Activated B cell treated with CpG ODN at 0.5 μM for 24 hours (primary cell): ENCODE results near the gene CINP. TPM values are rescaled to one million over a fixed set of nuclear protein-coding genes. Genes with fewer than 3 reads are reported as not detected.

Experiments
- ATAC-seq: fragments of 200-7000 bp; cut with Tn5 transposase; one replicate; pipeline ENCODE4 v1.10.0; 2021; ENCODE audit warnings: low read depth, mild to moderate bottlenecking, moderate library complexity
- CTCF ChIA-PET: fragments of 350-600 bp; sonication (Branson Sonifier 250); formaldehyde crosslinking; loops from one replicate; lab custom pipeline; 2021; ENCODE audit warnings: antibody characterized with exemption; lab: Charles Lee
- POLR2A ChIA-PET: fragments of 350-600 bp; sonication (Branson Sonifier 250); formaldehyde crosslinking; loops from one replicate; lab custom pipeline; 2021; ENCODE audit warnings: antibody characterized with exemption; lab: Charles Lee
- DNase-seq: peaks from one replicate; pipeline ENCODE4 v3.0.0; 2022
- H3K27ac Mint-ChIP-seq: one replicate; pipeline ENCODE4 v1.8.0; 2020; ENCODE audit warnings: mixed read lengths
- H3K27me3 Mint-ChIP-seq: one replicate; pipeline ENCODE4 v1.8.0; 2021; ENCODE audit warnings: mixed read lengths
- H3K36me3 Mint-ChIP-seq: one replicate; pipeline ENCODE4 v1.8.0; 2021; ENCODE audit warnings: low read depth, mixed read lengths
- H3K4me1 Mint-ChIP-seq: one replicate; pipeline ENCODE4 v1.8.0; 2021; ENCODE audit warnings: mixed read lengths
- H3K4me3 Mint-ChIP-seq: one replicate; pipeline ENCODE4 v1.8.0; 2020; ENCODE audit warnings: mild to moderate bottlenecking, mixed read lengths
- H3K9me3 Mint-ChIP-seq: one replicate; pipeline ENCODE4 v1.8.0; 2020; ENCODE audit warnings: mixed read lengths
- CTCF ChIP-seq: fragments of 200-600 bp; IDR thresholded peaks from one replicate; pipeline ENCODE4 v1.8.0; 2022; ENCODE audit warnings: antibody characterized with exemption, mild to moderate bottlenecking
- intact Hi-C: fragments of 100-400 bp; cut with micrococcal nuclease; formaldehyde crosslinking; loops from one replicate; pipeline ENCODE4 v1.15.1; 2024
- total RNA-seq: library from RNA; stranded (reverse); gene quantifications from 2 replicates; pipeline ENCODE4 v1.2.3, GENCODE V29; 2022

Gene CINP
- total RNA-seq, 1 donor from 2014 or later: 57.5 TPM

- Mint-ChIP-seq H3K9me3 (peaks cover 9% of the 10 kb centered on the region), H3K27me3 (no peaks in the 10 kb centered on the region), H3K4me1 (no peaks in the 10 kb centered on the region), H3K4me3 (no peak overlapping the region), H3K27ac (no peak overlapping the region), H3K36me3 (peaks cover 15% of the 10 kb centered on the region)
- POLR2A ChIA-PET: no interaction called here
- intact Hi-C loops: no loop called here
- no peak for DNase-seq
- no peak for TF ChIP-seq CTCF
- CTCF ChIA-PET: no interaction called here
- ATAC-seq: no peak
Measured at GRCh38 chr14:102394717-102395375, 32.2 kb upstream of the CINP start.

GRCh38 chr14:102392506-102392905 is 29.8 kb upstream of the CINP start:
- intact Hi-C loops: no loop called here
- Mint-ChIP-seq H3K4me1 (no peaks in the 10 kb centered on the region), H3K27ac (no peak overlapping the region), H3K27me3 (no peaks in the 10 kb centered on the region), H3K36me3 (peaks cover 6% of the 10 kb centered on the region), H3K9me3 (no peaks in the 10 kb centered on the region), H3K4me3 (no peak overlapping the region)
- TF ChIP-seq CTCF: no peak
- no peak for ATAC-seq
- POLR2A ChIA-PET: interaction anchor here (0.6 kb wide), 1 partner anchor 14 kb away, joined by 6 read pairs; no protein-coding TSS in a partner anchor
- CTCF ChIA-PET: no interaction called here
- DNase-seq: no peak

- peaks cover 4% of the 10 kb centered on the region for H3K36me3 Mint-ChIP-seq
- ATAC-seq: no peak
Measured at GRCh38 chr14:102390064-102390855, 27.6 kb upstream of the CINP start.

GRCh38 chr14:102389246-102389645 is 26.6 kb upstream of the CINP start:
- no peak for ATAC-seq
- no peak for TF ChIP-seq CTCF
- no peaks in the 10 kb centered on the region for H3K4me1 Mint-ChIP-seq

More at GRCh38 chr14:102390064-102390855, 27.6 kb upstream of the CINP start:
- Mint-ChIP-seq H3K27me3 (no peaks in the 10 kb centered on the region), H3K4me3 (no peak overlapping the region), H3K27ac (no peak overlapping the region), H3K9me3 (no peaks in the 10 kb centered on the region), H3K4me1 (no peaks in the 10 kb centered on the region)
- intact Hi-C loops: no loop called here
- POLR2A ChIA-PET: no interaction called here
- no peak for DNase-seq
- TF ChIP-seq CTCF: no peak
- CTCF ChIA-PET: no interaction called here

GRCh38 chr14:102387086-102387485 is 24.4 kb upstream of the CINP start:
- H3K27ac Mint-ChIP-seq: no peak overlapping the region
- no peak for ATAC-seq
- TF ChIP-seq CTCF: no peak
- peaks cover 7% of the 10 kb centered on the region for H3K36me3 Mint-ChIP-seq
- ChIA-PET CTCF (no interaction called here), POLR2A (interaction anchor here (0.5 kb wide), 1 partner anchor 13 kb away, joined by 3 read pairs; no protein-coding TSS in a partner anchor)
- no peaks in the 10 kb centered on the region for H3K9me3 Mint-ChIP-seq
- DNase-seq: no peak
- intact Hi-C loops: no loop called here
- H3K4me1 Mint-ChIP-seq: no peaks in the 10 kb centered on the region
- no peak overlapping the region for H3K4me3 Mint-ChIP-seq
- H3K27me3 Mint-ChIP-seq: no peaks in the 10 kb centered on the region

More at GRCh38 chr14:102389246-102389645, 26.6 kb upstream of the CINP start:
- no peak overlapping the region for H3K27ac Mint-ChIP-seq
- DNase-seq: no peak
- intact Hi-C loops: no loop called here
- CTCF ChIA-PET: no interaction called here
- no peaks in the 10 kb centered on the region for H3K27me3 Mint-ChIP-seq
- H3K36me3 Mint-ChIP-seq: peaks cover 6% of the 10 kb centered on the region
- POLR2A ChIA-PET: no interaction called here
- no peak overlapping the region for H3K4me3 Mint-ChIP-seq
- no peaks in the 10 kb centered on the region for H3K9me3 Mint-ChIP-seq
